Suprapubic skin (tissue), 4 donors: ENCODE results near the gene KRT75. TPM values are rescaled to one million over a fixed set of nuclear protein-coding genes. Genes with fewer than 3 reads are reported as not detected.
"Not testable (repeated sequence)": the region's sequence is repeated elsewhere in the genome, so short reads cannot be mapped to it uniquely, and the experiment has no call there.

Experiments
- DNase-seq, 2 donors: peaks; one replicate each; pipeline ENCODE4 v3.0.0-alpha.2; 2019; ENCODE audit warnings: low spot score in 2 of 2
- H3K27ac ChIP-seq: fragments of 200-600 bp; sonication (generic); one replicate; pipeline ENCODE4 v1.5.1; 2019
- H3K27me3 ChIP-seq: fragments of 200-600 bp; sonication (generic); one replicate; pipeline ENCODE4 v1.5.1; 2019
- H3K36me3 ChIP-seq: fragments of 200-600 bp; sonication (generic); one replicate; pipeline ENCODE4 v1.5.1; 2019
- H3K4me1 ChIP-seq: fragments of 200-600 bp; sonication (generic); one replicate; pipeline ENCODE4 v1.5.1; 2019
- H3K4me3 ChIP-seq: fragments of 200-600 bp; sonication (generic); one replicate; pipeline ENCODE4 v1.5.1; 2019; ENCODE audit warnings: mild to moderate bottlenecking
- H3K9me3 ChIP-seq: fragments of 200-600 bp; sonication (generic); one replicate; pipeline ENCODE4 v1.5.1; 2019
- EP300 ChIP-seq: sonication (generic); formaldehyde crosslinking; IDR thresholded peaks from one replicate; pipeline ENCODE4 v1.6.1; 2017; ENCODE audit warnings: antibody characterized with exemption
- POLR2A ChIP-seq, 2 donors: fragments of 450-650 bp; IDR thresholded peaks; one replicate each; pipeline ENCODE4 v1.6.1; 2017; ENCODE audit warnings: antibody characterized with exemption in 2 of 2, mild to moderate bottlenecking in 2 of 2, moderate library complexity in 2 of 2
- POLR2AphosphoS5 ChIP-seq, 3 donors: sonication (generic); formaldehyde crosslinking; IDR thresholded peaks; one replicate each; pipeline ENCODE4 v1.6.1; 2017; ENCODE audit warnings: antibody characterized with exemption in 3 of 3
- WGBS: methylation state at CpG from one replicate; pipeline ENCODE4 v1.1.5; 2018; 5-methylcytosine and 5-hydroxymethylcytosine counted together
- total RNA-seq, 4 donors: library from RNA; depleted of rRNA; stranded (reverse); fragments of >200 nt; gene quantifications; one replicate each; pipeline ENCODE4 v1.1.0, GENCODE V29; 2016
- TF ChIP-seq, protein P1 (sequence below), 2 donors: fragments of 200-600 bp in 1 of 2; fragments of 450-650 bp in 1 of 2; sonication (generic) in 1 of 2; IDR thresholded peaks; one replicate each; pipeline ENCODE4 v1.5.1; 2016 to 2019; ENCODE audit warnings: antibody characterized with exemption in 2 of 2, mild to moderate bottlenecking in 1 of 2, moderate library complexity in 1 of 2

KRT75 gene
- total RNA-seq, 4 donors from 2014 or later, result 3.3 to 67.9 (median 21.2) TPM

DNA sequence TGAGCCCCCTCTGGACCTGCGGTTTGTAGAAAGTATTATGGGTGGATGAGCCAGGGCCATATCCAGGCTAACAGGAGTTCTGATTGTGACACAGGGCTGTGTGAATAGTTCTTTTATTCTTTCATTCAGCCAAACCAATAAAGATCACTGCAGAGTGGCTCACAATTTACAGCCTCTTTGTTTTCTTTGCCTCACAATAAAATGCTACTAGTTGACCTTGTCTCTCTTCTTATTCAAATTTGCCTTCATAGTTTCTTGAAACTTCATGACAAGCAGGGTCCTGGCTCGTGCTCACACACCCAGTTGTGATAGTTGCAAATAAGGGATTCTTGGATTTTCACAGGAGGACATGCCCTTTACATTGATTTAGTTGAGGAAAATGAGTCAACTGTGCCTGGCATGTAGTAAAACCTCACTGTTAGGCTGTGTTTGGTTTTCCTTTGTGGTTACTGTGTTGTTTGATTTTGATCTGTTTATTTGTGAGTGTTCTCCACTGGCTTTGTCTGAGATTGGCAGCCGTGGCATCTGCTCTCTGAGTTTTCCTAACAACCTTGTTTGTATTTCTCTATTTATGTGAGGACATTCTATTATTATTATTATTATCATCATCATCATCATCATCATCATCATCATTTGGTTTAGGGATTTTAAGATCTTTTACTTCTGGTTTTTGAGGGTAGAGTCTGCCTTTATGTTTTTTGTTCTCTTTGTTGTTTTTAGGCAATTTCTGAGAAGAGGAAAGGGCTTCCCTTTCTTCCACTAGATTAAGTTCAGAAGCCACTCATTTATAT is 20.4 kb upstream of the KRT75 start:
- no peaks in the 10 kb centered on the region for H3K9me3 ChIP-seq
- H3K36me3 ChIP-seq, result no peaks in the 10 kb centered on the region
- TF ChIP-seq EP300, result no peak
- no peak for TF ChIP-seq POLR2A (IDR thresholded peaks at IDR 0.05)
- TF ChIP-seq POLR2AphosphoS5 (IDR thresholded peaks at IDR 0.05), result no peak
- TF ChIP-seq, protein P1, sequence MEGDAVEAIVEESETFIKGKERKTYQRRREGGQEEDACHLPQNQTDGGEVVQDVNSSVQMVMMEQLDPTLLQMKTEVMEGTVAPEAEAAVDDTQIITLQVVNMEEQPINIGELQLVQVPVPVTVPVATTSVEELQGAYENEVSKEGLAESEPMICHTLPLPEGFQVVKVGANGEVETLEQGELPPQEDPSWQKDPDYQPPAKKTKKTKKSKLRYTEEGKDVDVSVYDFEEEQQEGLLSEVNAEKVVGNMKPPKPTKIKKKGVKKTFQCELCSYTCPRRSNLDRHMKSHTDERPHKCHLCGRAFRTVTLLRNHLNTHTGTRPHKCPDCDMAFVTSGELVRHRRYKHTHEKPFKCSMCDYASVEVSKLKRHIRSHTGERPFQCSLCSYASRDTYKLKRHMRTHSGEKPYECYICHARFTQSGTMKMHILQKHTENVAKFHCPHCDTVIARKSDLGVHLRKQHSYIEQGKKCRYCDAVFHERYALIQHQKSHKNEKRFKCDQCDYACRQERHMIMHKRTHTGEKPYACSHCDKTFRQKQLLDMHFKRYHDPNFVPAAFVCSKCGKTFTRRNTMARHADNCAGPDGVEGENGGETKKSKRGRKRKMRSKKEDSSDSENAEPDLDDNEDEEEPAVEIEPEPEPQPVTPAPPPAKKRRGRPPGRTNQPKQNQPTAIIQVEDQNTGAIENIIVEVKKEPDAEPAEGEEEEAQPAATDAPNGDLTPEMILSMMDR (IDR thresholded peaks at IDR 0.05), result no peak
- WGBS, result 55% methylated on average over 3 of the region's 3 CpGs
- DNase-seq, result no peak
- no peaks in the 10 kb centered on the region for H3K4me1 ChIP-seq
- H3K27me3 ChIP-seq, result peaks cover 4% of the 10 kb centered on the region
- H3K27ac ChIP-seq, result peak overlapping the region; percentile 74
- H3K4me3 ChIP-seq, result no peak overlapping the region

DNA sequence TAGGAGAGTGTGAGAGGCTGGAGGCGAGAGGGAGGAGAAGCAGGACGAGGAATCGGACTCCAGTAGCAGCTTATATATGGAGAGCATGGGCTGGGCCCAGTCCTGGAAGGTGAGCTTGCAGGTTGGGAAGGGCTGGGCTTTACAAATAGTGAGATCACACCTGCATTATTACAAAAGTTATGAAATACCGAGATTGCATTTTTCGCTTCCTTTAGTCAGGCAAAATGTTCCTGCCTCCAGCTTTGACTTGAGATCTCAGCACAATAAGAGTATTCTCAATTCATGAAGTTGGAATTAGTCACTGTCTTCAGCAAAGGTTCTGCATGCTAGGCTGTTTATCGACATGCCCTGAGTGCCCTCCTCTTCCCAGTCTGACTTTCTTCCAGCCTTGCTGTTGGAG is 17.9 kb upstream of the KRT75 start, which contains the start of gene KRT6B:
Gene KRT6B (minus strand): TSS at position 46 of the 400 bp plus-strand sequence. CDS start 68 bp downstream, outside the sequence.
- no peak for DNase-seq
- H3K36me3 ChIP-seq, result no peaks in the 10 kb centered on the region
- peaks cover 12% of the 10 kb centered on the region for H3K27me3 ChIP-seq
- no peak within 1 kb of the TSS for H3K27ac ChIP-seq
- TF ChIP-seq POLR2A (IDR thresholded peaks at IDR 0.05) (no peak), POLR2AphosphoS5 (IDR thresholded peaks at IDR 0.05) (no peak), EP300 (no peak)
- TF ChIP-seq, protein P1 (IDR thresholded peaks at IDR 0.05), result no peak
- H3K9me3 ChIP-seq, result no peaks in the 10 kb centered on the region
- H3K4me3 ChIP-seq, result no peak within 1 kb of the TSS
- no peaks in the 10 kb centered on the region for H3K4me1 ChIP-seq
- WGBS, result 67% methylated on average over 6 of the region's 6 CpGs

DNA sequence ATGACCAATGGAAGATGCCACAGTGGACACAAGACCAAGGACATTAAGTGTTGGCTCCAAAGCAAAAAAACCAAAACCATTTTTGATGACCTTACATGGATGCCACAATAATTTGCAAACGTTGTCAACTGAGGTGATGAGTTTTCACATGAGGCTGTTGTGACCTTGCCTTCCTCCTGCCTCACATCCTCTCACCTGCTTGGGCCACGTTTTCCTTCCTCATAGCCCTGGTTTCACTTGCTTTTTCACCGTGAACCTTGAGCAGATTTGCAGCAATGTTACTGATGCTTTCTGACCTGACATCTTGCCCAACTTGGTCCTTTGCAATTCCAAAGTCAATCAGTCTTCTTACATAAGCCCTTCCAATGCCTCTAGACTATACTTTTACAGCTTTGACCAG is 14.1 kb upstream of the KRT75 start:
- Histone ChIP-seq H3K27ac (no peak overlapping the region), H3K27me3 (peaks cover 19% of the 10 kb centered on the region), H3K4me1 (no peaks in the 10 kb centered on the region), H3K9me3 (no peaks in the 10 kb centered on the region), H3K36me3 (no peaks in the 10 kb centered on the region), H3K4me3 (no peak overlapping the region)
- no peak for TF ChIP-seq POLR2AphosphoS5 (IDR thresholded peaks at IDR 0.05)
- TF ChIP-seq POLR2A (IDR thresholded peaks at IDR 0.05), result no peak
- TF ChIP-seq, protein P1 (IDR thresholded peaks at IDR 0.05), result no peak
- TF ChIP-seq EP300, result no peak
- 74% methylated on average over 3 of the region's 3 CpGs for WGBS
- no peak for DNase-seq

DNA sequence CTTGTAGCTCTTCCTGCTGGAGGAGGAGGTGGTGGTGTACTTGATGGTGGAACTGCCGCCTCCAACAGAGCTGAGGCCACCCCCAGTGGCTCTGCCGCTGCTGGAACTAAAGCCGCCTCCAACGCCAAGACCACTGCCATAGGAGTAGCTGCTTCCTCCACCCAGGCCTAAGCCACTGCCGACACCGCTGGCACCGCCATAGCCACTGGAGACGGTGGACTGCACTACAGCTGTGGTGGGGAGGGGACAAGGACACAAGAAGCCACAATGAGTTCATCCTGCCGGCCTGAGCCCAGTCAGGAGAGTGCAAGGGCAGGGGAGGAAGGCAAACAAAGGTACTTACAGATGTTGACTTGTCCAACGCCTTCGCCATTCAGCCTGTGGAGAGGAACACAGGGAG is 13.0 kb upstream of the KRT75 start:
- H3K9me3 ChIP-seq, H3K27ac ChIP-seq, H3K4me3 ChIP-seq, H3K36me3 ChIP-seq, H3K4me1 ChIP-seq: not testable (repeated sequence)
- 90% methylated on average over 7 of the region's 11 CpGs for WGBS
- H3K27me3 ChIP-seq, result peaks cover 19% of the 10 kb centered on the region
- peak in 1 of 2 donors; percentile 47 for DNase-seq

DNA sequence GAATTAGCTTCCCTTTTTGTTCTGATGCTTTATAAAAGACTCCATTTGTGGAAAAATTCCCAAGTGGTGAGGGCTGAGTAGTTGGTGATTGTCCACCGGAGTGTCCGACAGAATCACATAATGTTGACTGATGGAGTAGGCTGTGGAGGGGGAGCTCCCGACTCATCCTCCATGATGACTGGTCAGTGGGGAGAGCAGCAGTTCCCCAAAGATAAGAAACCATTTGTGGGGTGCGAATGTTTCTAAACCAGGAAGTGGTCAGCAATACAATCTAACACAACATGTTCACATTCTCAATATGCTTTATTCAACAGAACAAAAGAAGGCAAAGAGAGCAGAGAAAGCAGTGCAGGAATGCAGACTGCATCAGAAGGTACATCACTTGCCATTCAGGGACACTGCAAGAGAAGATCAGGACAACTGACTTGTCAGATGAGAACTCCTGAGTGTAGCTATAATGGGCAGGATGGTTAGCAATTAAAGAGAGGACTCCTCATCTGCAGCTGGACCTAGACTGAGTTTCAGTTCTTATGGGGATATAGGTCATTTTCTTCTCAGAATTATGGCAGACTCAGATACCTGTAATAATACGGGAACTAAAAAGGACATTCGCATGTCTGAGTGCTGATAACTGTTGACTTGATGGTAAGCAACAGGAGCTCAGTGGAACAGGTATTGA is 12.3 kb upstream of the KRT75 start:
- H3K27me3 ChIP-seq, result peaks cover 19% of the 10 kb centered on the region
- no peak for TF ChIP-seq POLR2AphosphoS5 (IDR thresholded peaks at IDR 0.05)
- TF ChIP-seq, protein P1 (IDR thresholded peaks at IDR 0.05), result no peak
- TF ChIP-seq POLR2A (IDR thresholded peaks at IDR 0.05), result no peak
- no peak for TF ChIP-seq EP300
- no peaks in the 10 kb centered on the region for H3K9me3 ChIP-seq
- DNase-seq, result no peak
- no peaks in the 10 kb centered on the region for H3K36me3 ChIP-seq
- no peaks in the 10 kb centered on the region for H3K4me1 ChIP-seq
- no peak overlapping the region for H3K27ac ChIP-seq
- H3K4me3 ChIP-seq, result no peak overlapping the region
- 77% methylated on average over 6 of the region's 6 CpGs for WGBS
